Measurements from ENCODE around the gene YIF1B. TPM values are rescaled to one million over a fixed set of nuclear protein-coding genes. Genes with fewer than 3 reads are reported as not detected.

The YIF1B gene
- total RNA-seq, 2 donors from 2014 or later, result 34.7 to 71.9 TPM

DNA sequence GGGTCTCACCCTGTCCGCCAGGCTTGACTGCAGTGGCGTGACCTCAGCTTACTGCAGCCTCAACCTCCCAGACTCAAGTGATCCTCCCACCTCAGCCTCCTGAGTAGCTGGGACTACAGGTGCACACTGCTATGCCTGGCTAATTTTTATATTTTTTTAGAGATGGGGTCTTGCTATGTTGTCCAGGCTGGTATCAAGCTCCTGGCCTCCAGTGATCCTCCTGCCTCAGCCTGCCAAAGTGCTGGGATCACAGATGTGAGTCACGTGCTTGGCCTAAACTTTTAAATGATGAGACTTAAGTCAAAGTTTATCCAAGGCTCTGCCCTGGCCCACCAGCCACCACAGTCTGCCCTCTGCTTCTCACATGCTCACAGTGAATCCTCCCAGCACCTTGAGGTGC lies 9.5 kb downstream of the YIF1B start:
- Histone ChIP-seq H3K9me3 (no peaks in the 10 kb centered on the region), H3K4me1 (replicated peaks) (no peaks in the 10 kb centered on the region), H3K27ac (no peak overlapping the region), H3K27me3 (replicated peaks; ENCODE audit: insufficient read depth) (no peaks in the 10 kb centered on the region), H3K36me3 (peaks cover 0 to 6% of the 10 kb centered on the region in 2 donors), H3K4me3 (no peak overlapping the region)
- intact Hi-C loops (cut with DNase I), result no loop called here
- TF ChIP-seq POLR2AphosphoS5 (IDR thresholded peaks at IDR 0.05), result no peak
- no peak for TF ChIP-seq POLR2A (IDR thresholded peaks at IDR 0.05)
- TF ChIP-seq, protein P1, sequence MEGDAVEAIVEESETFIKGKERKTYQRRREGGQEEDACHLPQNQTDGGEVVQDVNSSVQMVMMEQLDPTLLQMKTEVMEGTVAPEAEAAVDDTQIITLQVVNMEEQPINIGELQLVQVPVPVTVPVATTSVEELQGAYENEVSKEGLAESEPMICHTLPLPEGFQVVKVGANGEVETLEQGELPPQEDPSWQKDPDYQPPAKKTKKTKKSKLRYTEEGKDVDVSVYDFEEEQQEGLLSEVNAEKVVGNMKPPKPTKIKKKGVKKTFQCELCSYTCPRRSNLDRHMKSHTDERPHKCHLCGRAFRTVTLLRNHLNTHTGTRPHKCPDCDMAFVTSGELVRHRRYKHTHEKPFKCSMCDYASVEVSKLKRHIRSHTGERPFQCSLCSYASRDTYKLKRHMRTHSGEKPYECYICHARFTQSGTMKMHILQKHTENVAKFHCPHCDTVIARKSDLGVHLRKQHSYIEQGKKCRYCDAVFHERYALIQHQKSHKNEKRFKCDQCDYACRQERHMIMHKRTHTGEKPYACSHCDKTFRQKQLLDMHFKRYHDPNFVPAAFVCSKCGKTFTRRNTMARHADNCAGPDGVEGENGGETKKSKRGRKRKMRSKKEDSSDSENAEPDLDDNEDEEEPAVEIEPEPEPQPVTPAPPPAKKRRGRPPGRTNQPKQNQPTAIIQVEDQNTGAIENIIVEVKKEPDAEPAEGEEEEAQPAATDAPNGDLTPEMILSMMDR (IDR thresholded peaks at IDR 0.05), result no peak
- WGBS, result 93% methylated on average over 3 of the region's 3 CpGs
- DNase-seq (ENCODE audit: low spot score), result no peak

DNA sequence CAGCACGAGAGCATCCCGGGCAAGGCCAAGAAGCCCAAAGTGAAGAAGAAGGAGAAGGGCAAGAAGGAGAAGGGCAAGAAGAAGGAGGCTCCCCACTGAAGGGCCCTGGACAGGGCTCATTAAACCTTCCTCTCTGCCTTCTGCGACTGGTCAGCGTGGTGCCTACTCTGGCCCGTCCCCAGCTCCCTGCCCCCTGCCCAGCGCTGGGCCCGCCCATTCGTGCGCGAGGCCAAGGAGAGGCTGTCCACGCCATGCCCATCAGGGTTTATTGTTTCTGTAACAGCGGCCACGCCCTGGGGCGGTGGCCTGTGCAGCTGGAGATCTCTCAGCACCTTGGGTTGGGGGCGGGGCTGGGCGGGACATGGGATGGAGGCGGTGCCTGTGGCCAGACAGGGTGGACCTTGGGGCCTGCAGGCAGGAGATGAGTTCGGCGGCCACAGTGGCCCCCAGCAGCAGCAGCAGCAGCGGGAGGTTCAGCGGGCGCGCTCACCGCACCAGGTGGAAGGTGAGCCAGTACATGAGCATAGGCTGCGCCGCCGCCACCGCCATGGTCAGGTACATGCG lies 10.8 kb downstream of the YIF1B start:
- H3K4me3 ChIP-seq, result no peak overlapping the region
- H3K4me1 ChIP-seq (replicated peaks), result no peaks in the 10 kb centered on the region
- intact Hi-C loops (cut with DNase I), result no loop called here
- H3K27ac ChIP-seq, result no peak overlapping the region
- TF ChIP-seq, protein P1 (IDR thresholded peaks at IDR 0.05), result no peak
- TF ChIP-seq POLR2A (IDR thresholded peaks at IDR 0.05) (peak; percentile 49), POLR2AphosphoS5 (IDR thresholded peaks at IDR 0.05) (peak; percentile 51)
- H3K36me3 ChIP-seq, result peaks cover 0 to 6% of the 10 kb centered on the region in 2 donors
- WGBS, result 70% methylated on average over 29 of the region's 29 CpGs
- H3K27me3 ChIP-seq (replicated peaks; ENCODE audit: insufficient read depth), result no peaks in the 10 kb centered on the region
- no peaks in the 10 kb centered on the region for H3K9me3 ChIP-seq
- DNase-seq (ENCODE audit: low spot score), result peak; percentile 72

DNA sequence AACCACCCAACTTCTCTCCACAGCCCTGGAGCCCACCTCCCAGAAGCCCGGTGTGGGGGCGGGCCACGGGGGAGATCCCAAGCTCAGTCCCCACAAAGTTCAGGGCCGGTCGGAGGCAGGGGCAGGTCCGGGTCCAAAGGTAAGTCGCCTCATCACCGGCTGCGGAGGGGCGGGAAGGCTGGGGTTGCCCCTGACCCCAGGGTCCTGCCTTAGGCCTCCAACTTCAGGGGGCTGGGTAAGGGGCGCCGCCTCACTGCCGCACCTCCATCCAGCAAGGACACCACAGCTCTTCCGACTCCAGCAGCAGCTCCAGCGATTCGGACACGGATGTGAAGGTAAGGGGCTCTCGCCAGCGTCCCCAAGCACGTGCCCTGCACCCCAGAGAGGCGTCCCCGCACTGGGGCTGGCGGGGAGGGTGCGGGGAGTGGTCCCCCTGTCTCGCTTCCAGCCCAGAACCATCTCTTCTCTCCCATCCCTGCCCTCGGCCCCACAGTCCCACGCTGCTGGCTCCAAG lies 11.3 kb downstream of the YIF1B start:
- peaks cover 3% of the 10 kb centered on the region for H3K4me1 ChIP-seq (replicated peaks)
- H3K4me3 ChIP-seq, result no peak overlapping the region
- TF ChIP-seq POLR2AphosphoS5 (IDR thresholded peaks at IDR 0.05) (no peak), POLR2A (IDR thresholded peaks at IDR 0.05) (no peak)
- TF ChIP-seq, protein P1 (IDR thresholded peaks at IDR 0.05), result no peak
- H3K9me3 ChIP-seq, result no peaks in the 10 kb centered on the region
- intact Hi-C loops (cut with DNase I), result no loop called here
- WGBS, result 71% methylated on average over 25 of the region's 27 CpGs
- DNase-seq (ENCODE audit: low spot score), result no peak
- peaks cover 0 to 6% of the 10 kb centered on the region in 2 donors for H3K36me3 ChIP-seq
- no peak overlapping the region for H3K27ac ChIP-seq
- no peaks in the 10 kb centered on the region for H3K27me3 ChIP-seq (replicated peaks; ENCODE audit: insufficient read depth)

DNA sequence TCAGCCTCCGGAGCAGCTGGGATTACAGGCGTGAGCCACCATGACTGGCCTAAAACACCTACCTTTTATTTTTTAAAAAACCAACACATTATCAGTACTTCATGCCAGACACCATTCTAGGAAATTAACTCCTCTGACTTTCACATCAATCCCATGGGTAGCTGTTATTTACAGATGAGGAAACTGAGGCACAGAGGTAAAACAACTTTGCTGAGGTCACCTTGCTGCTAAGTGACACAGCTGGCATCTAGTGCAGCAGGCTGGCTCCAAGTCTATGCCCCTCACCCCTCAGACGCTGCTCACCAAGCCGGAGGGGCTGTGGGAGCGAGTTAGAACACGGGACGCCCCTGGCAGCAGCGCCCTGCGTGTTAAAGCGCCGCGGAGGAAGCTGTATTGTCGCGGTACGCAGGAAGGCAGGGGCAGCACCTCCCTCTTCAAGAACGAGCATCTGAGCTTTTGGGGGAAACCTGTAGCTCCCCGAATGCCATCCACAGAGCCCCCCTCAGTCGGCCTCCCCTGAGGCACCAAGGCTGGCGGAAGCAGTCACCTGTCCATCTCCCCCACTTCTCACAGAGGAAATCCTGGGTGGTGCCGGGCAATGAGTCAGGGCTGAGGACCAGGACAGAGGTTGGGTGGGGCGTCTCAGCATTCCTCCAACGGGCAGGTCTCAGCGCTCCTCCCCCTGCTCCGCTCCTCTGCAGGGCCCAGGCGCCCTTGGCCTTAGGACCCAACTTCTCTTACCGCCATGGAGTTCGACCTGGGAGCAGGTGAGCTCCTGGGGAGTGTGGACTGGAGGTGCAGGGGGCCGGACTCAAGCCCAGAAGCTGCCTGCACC lies 12.0 kb downstream of the YIF1B start, which contains the start of gene C19orf33:
C19orf33 (plus strand) TSS at position 735 of the 835 bp plus-strand sequence; CDS start at position 746, 11 bp downstream.
- no peaks in the 10 kb centered on the region for H3K36me3 ChIP-seq
- peaks cover 5% of the 10 kb centered on the region for H3K4me1 ChIP-seq (replicated peaks)
- intact Hi-C loops (cut with DNase I), result no loop called here
- H3K27me3 ChIP-seq (replicated peaks; ENCODE audit: insufficient read depth), result no peaks in the 10 kb centered on the region
- 41% methylated on average over 28 of the region's 28 CpGs for WGBS
- H3K4me3 ChIP-seq, result no peak within 1 kb of the TSS
- no peaks in the 10 kb centered on the region for H3K9me3 ChIP-seq
- TF ChIP-seq POLR2A (IDR thresholded peaks at IDR 0.05), result peak; percentile 41
- TF ChIP-seq, protein P1 (IDR thresholded peaks at IDR 0.05), result no peak
- TF ChIP-seq POLR2AphosphoS5 (IDR thresholded peaks at IDR 0.05), result no peak
- no peak within 1 kb of the TSS for H3K27ac ChIP-seq
- no peak for DNase-seq (ENCODE audit: low spot score)
